ENCODE results near the gene ATP2A3. TPM values are rescaled to one million over a fixed set of nuclear protein-coding genes. Genes with fewer than 3 reads are reported as not detected.

Gene ATP2A3
- total and polyA plus RNA-seq, 7 donors, result 3.6 to 158 (median 12.7) TPM

DNA sequence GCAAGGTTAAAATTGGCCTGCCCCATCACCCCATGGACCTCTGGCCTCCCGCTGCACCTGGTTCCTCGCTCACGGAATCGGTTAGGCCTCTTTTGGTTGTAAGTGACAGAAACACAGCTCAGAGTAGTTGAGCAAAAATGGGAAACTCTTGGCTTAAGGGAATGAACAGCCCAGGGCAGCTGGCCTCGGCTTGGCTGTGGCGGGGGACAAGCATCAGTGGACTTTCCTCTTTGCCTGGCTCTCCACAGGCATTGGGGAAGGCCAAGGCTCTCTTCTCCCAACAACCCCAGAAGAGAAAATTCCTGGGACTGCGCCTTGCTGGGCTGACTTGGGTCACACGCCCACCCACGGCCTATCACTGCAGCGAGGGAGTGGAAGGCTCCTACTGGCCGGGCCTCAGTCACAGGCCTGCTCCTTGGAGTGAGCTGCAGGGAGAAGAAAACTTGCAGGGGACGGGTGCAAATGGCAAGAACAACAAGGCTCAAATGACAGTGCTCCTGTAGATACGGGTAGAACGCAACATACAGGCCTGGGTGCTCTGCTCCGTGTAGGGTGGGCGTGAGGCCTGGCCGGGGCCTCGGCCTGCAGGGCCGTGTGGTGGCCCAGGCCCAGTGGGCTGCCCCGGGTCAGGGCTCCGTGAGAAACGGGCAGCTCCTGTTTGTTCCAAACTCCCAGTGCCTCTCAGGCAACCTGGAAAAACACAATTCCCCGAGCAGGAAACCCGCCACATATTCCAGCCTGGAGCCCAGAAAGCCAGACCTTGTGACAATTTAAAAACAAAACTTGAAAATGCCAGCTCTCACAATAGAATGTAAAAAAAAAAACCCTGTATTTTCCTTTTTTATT lies 25.0 kb upstream of the ATP2A3 start:
- Histone ChIP-seq H3K27ac (peak overlapping the region in 2 of 4 donors; percentile 9 to 39), H3K9me3 (no peaks in the 10 kb centered on the region), H3K4me1 (no peaks in the 10 kb centered on the region), H3K4me3 (no peak overlapping the region), H3K27me3 (peaks cover 0 to 7% (median 0%) of the 10 kb centered on the region in 3 donors), H3K36me3 (no peaks in the 10 kb centered on the region)
- WGBS, 2 donors, result 92 to 95% methylated on average over 24 of the region's 24 CpGs
- TF ChIP-seq, protein P1, sequence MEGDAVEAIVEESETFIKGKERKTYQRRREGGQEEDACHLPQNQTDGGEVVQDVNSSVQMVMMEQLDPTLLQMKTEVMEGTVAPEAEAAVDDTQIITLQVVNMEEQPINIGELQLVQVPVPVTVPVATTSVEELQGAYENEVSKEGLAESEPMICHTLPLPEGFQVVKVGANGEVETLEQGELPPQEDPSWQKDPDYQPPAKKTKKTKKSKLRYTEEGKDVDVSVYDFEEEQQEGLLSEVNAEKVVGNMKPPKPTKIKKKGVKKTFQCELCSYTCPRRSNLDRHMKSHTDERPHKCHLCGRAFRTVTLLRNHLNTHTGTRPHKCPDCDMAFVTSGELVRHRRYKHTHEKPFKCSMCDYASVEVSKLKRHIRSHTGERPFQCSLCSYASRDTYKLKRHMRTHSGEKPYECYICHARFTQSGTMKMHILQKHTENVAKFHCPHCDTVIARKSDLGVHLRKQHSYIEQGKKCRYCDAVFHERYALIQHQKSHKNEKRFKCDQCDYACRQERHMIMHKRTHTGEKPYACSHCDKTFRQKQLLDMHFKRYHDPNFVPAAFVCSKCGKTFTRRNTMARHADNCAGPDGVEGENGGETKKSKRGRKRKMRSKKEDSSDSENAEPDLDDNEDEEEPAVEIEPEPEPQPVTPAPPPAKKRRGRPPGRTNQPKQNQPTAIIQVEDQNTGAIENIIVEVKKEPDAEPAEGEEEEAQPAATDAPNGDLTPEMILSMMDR (IDR thresholded peaks at IDR 0.05), result no peak
- no peak for TF ChIP-seq POLR2A (IDR thresholded peaks at IDR 0.05)
- no peak for TF ChIP-seq EP300 (IDR thresholded peaks at IDR 0.05)
- no peak for TF ChIP-seq POLR2AphosphoS5 (IDR thresholded peaks at IDR 0.05)
- no peak for DNase-seq
- intact Hi-C loops (cut with DNase I), result no loop called here

- H3K27me3 ChIP-seq, result peaks cover 0 to 7% (median 0%) of the 10 kb centered on the region in 3 donors
- intact Hi-C loops (cut with DNase I), result no loop called here
- H3K36me3 ChIP-seq, result no peaks in the 10 kb centered on the region
- TF ChIP-seq EP300 (IDR thresholded peaks at IDR 0.05) (no peak), POLR2A (IDR thresholded peaks at IDR 0.05) (no peak), POLR2AphosphoS5 (IDR thresholded peaks at IDR 0.05) (no peak)
- TF ChIP-seq, protein P1 (IDR thresholded peaks at IDR 0.05), result no peak
- no peak for DNase-seq
- no peaks in the 10 kb centered on the region for H3K9me3 ChIP-seq
- no peak overlapping the region for H3K4me3 ChIP-seq
- peak overlapping the region in 2 of 4 donors; percentile 9 to 39 for H3K27ac ChIP-seq
- WGBS, 2 donors, result 79 to 88% methylated on average over 4 of the region's 4 CpGs
- H3K4me1 ChIP-seq, result no peaks in the 10 kb centered on the region
Observed at GRCh38 chr17:3988297-3989040, 24.2 kb upstream of the ATP2A3 start.

- intact Hi-C loops (cut with DNase I), result no loop called here
- Histone ChIP-seq H3K9me3 (no peaks in the 10 kb centered on the region), H3K27me3 (peaks cover 0 to 7% (median 0%) of the 10 kb centered on the region in 3 donors), H3K4me3 (no peak overlapping the region), H3K4me1 (no peaks in the 10 kb centered on the region), H3K27ac (no peak overlapping the region), H3K36me3 (no peaks in the 10 kb centered on the region)
- no peak for TF ChIP-seq POLR2AphosphoS5 (IDR thresholded peaks at IDR 0.05)
- no peak for TF ChIP-seq POLR2A (IDR thresholded peaks at IDR 0.05)
- TF ChIP-seq, protein P1 (IDR thresholded peaks at IDR 0.05), result no peak
- no peak for TF ChIP-seq EP300 (IDR thresholded peaks at IDR 0.05)
- whole genome bisulfite sequencing, 2 donors, result 91% methylated on average over 8 of the region's 8 CpGs
- DNase-seq, result no peak
Observed at GRCh38 chr17:3986939-3987335, 22.7 kb upstream of the ATP2A3 start.

GRCh38 chr17:3986270-3986938 lies 22.2 kb upstream of the ATP2A3 start:
- Histone ChIP-seq H3K4me3 (no peak overlapping the region), H3K9me3 (no peaks in the 10 kb centered on the region), H3K4me1 (no peaks in the 10 kb centered on the region), H3K27ac (no peak overlapping the region), H3K27me3 (peaks cover 0 to 7% (median 0%) of the 10 kb centered on the region in 3 donors), H3K36me3 (no peaks in the 10 kb centered on the region)
- 49 to 70% methylated on average over 16 of the region's 16 CpGs for WGBS, 2 donors
- DNase-seq, result no peak
- TF ChIP-seq POLR2AphosphoS5 (IDR thresholded peaks at IDR 0.05) (no peak), EP300 (IDR thresholded peaks at IDR 0.05) (no peak), POLR2A (IDR thresholded peaks at IDR 0.05) (no peak)
- TF ChIP-seq, protein P1 (IDR thresholded peaks at IDR 0.05), result no peak
- intact Hi-C loops (cut with DNase I), result no loop called here
